Fibroblast of skin of right biceps (primary cell): ENCODE results near the gene RASSF8.

Experiments
- DNase-seq: peaks from one replicate; pipeline ENCODE4 v3.0.0-alpha.2; 2013

The RASSF8 gene

GRCh38 chr12:25962932-25963525, 4.5 kb downstream of the RASSF8 start:
- no peak for DNase-seq

GRCh38 chr12:25965682-25966081, 7.2 kb downstream of the RASSF8 start:
- DNase-seq, result no peak

GRCh38 chr12:25970082-25970481, 11.6 kb downstream of the RASSF8 start:
- DNase-seq, result no peak

- no peak for DNase-seq
Measured at GRCh38 chr12:25970916-25971653, 12.6 kb downstream of the RASSF8 start.

GRCh38 chr12:25971654-25972041, 13.2 kb downstream of the RASSF8 start:
- DNase-seq, result no peak

GRCh38 chr12:25972783-25973182, 14.3 kb downstream of the RASSF8 start:
- DNase-seq, result peak; percentile 70

GRCh38 chr12:25975179-25975578, 16.7 kb downstream of the RASSF8 start:
- DNase-seq, result no peak

GRCh38 chr12:25975682-25976081, 17.2 kb downstream of the RASSF8 start:
- no peak for DNase-seq

GRCh38 chr12:25976289-25976688, 17.8 kb downstream of the RASSF8 start:
- no peak for DNase-seq

- peak; percentile 75 for DNase-seq
Measured at GRCh38 chr12:25977047-25977446, 18.6 kb downstream of the RASSF8 start.

GRCh38 chr12:25979059-25979458, 20.6 kb downstream of the RASSF8 start:
- no peak for DNase-seq

GRCh38 chr12:25979563-25979962, 21.1 kb downstream of the RASSF8 start:
- DNase-seq, result peak; percentile 48

- DNase-seq, result no peak
Measured at GRCh38 chr12:25980035-25980434, 21.6 kb downstream of the RASSF8 start.

GRCh38 chr12:25981597-25981996, 23.1 kb downstream of the RASSF8 start:
- DNase-seq, result no peak

GRCh38 chr12:25982416-25982815, 23.9 kb downstream of the RASSF8 start:
- no peak for DNase-seq

GRCh38 chr12:25983625-25984024, 25.1 kb downstream of the RASSF8 start:
- no peak for DNase-seq

GRCh38 chr12:25984759-25985158, 26.3 kb downstream of the RASSF8 start:
- no peak for DNase-seq

- no peak for DNase-seq
Measured at GRCh38 chr12:25985316-25986175, 27.1 kb downstream of the RASSF8 start.

GRCh38 chr12:25986180-25986579, 27.7 kb downstream of the RASSF8 start:
- DNase-seq, result no peak

- no peak for DNase-seq
Measured at GRCh38 chr12:25988505-25988904, 30.0 kb downstream of the RASSF8 start.

GRCh38 chr12:25990495-25990894, 32.0 kb downstream of the RASSF8 start:
- DNase-seq, result no peak

- no peak for DNase-seq
Measured at GRCh38 chr12:25992026-25992782, 33.7 kb downstream of the RASSF8 start.
